T-helper 17 cell (primary cell): ENCODE results near the gene BIRC7. TPM values are rescaled to one million over a fixed set of nuclear protein-coding genes. Genes with fewer than 3 reads are reported as not detected.

ENCODE experiments used
- ATAC-seq: fragments of 150-1000 bp; cut with Tn5 transposase; 2 replicates; pipeline ENCODE4 v1.10.0; 2021; ENCODE audit warnings: mild to moderate bottlenecking, moderate library complexity
- DNase-seq, 3 donors: peaks; one replicate each; pipeline versions ENCODE4 v3.0.0 to v3.0.0-alpha.2; 2020 to 2021
- H3K9me3 ChIP-seq: one replicate; pipeline ENCODE4 v1.7.0; 2013; ENCODE audit warnings: low read length, mild to moderate bottlenecking; ENCODE audit not compliant: control insufficient read depth, poor library complexity, severe bottlenecking
- H3K27ac Mint-ChIP-seq: one replicate; pipeline ENCODE4 v1.8.0; 2022; ENCODE audit warnings: mild to moderate bottlenecking, moderate library complexity, mixed read lengths
- H3K27me3 Mint-ChIP-seq: one replicate; pipeline ENCODE4 v1.8.0; 2022; ENCODE audit warnings: mixed read lengths
- H3K36me3 Mint-ChIP-seq: one replicate; pipeline ENCODE4 v1.8.0; 2022; ENCODE audit warnings: low read depth, mixed read lengths
- H3K4me1 Mint-ChIP-seq: one replicate; pipeline ENCODE4 v1.8.0; 2022; ENCODE audit warnings: mild to moderate bottlenecking, mixed read lengths
- H3K4me3 Mint-ChIP-seq: one replicate; pipeline ENCODE4 v1.8.0; 2022; ENCODE audit warnings: mild to moderate bottlenecking, moderate library complexity, mixed read lengths
- total RNA-seq, 4 donors: library from RNA in 2 of 4; stranded (reverse) in 2 of 4; gene quantifications; one replicate each; pipeline ENCODE4 v1.2.3 and lab custom pipeline; 2022 to 2026

BIRC7 gene
- total RNA-seq, 2 donors from 2014 or later, result not detected

GRCh38 chr20:63252284-63252711 lies 16.6 kb downstream of the BIRC7 start:
- H3K9me3 ChIP-seq, result no peaks in the 10 kb centered on the region
- ATAC-seq (no peak), DNase-seq (no peak)
- no peak overlapping the region for H3K4me3 Mint-ChIP-seq
- no peak overlapping the region for H3K27ac Mint-ChIP-seq
- peaks cover 10% of the 10 kb centered on the region for H3K4me1 Mint-ChIP-seq
- peaks cover 70% of the 10 kb centered on the region for H3K27me3 Mint-ChIP-seq
- H3K36me3 Mint-ChIP-seq, result peaks cover 4% of the 10 kb centered on the region

GRCh38 chr20:63253065-63253437 lies 17.3 kb downstream of the BIRC7 start:
- peaks cover 78% of the 10 kb centered on the region for H3K27me3 Mint-ChIP-seq
- H3K4me1 Mint-ChIP-seq, result peaks cover 10% of the 10 kb centered on the region
- H3K27ac Mint-ChIP-seq, result no peak overlapping the region
- peaks cover 4% of the 10 kb centered on the region for H3K36me3 Mint-ChIP-seq
- DNase-seq (no peak), ATAC-seq (no peak)
- peak overlapping the region; percentile 69 for H3K4me3 Mint-ChIP-seq
- H3K9me3 ChIP-seq, result no peaks in the 10 kb centered on the region

- ATAC-seq (no peak), DNase-seq (no peak)
These were observed 17.9 kb downstream of the BIRC7 start for GRCh38 chr20:63253438-63254231.

GRCh38 chr20:63254232-63254605 lies 18.5 kb downstream of the BIRC7 start, which contains the start of gene NKAIN4:
Gene NKAIN4, minus strand, starts transcription at chr20:63254463. Its CDS starts 13 bp downstream, at chr20:63254450.
- Mint-ChIP-seq H3K4me3 (peak within 1 kb of the TSS; percentile 74), H3K27me3 (peaks cover 74% of the 10 kb centered on the region), H3K36me3 (peaks cover 4% of the 10 kb centered on the region), H3K27ac (no peak within 1 kb of the TSS), H3K4me1 (peaks cover 10% of the 10 kb centered on the region)
- no peaks in the 10 kb centered on the region for H3K9me3 ChIP-seq
- ATAC-seq, result no peak
- DNase-seq, result no peak

More at GRCh38 chr20:63253438-63254231, 17.9 kb downstream of the BIRC7 start:
- Mint-ChIP-seq H3K27me3 (peaks cover 78% of the 10 kb centered on the region), H3K4me3 (peak overlapping the region; percentile 69), H3K27ac (no peak overlapping the region), H3K4me1 (peaks cover 10% of the 10 kb centered on the region), H3K36me3 (peaks cover 4% of the 10 kb centered on the region)
- no peaks in the 10 kb centered on the region for H3K9me3 ChIP-seq

- H3K27me3 Mint-ChIP-seq, result peaks cover 74% of the 10 kb centered on the region
- peaks cover 10% of the 10 kb centered on the region for H3K4me1 Mint-ChIP-seq
- H3K27ac Mint-ChIP-seq, result no peak overlapping the region
- peak overlapping the region; percentile 74 for H3K4me3 Mint-ChIP-seq
- H3K9me3 ChIP-seq, result no peaks in the 10 kb centered on the region
- peaks cover 4% of the 10 kb centered on the region for H3K36me3 Mint-ChIP-seq
- DNase-seq, result no peak
- no peak for ATAC-seq
These were observed 19.1 kb downstream of the BIRC7 start for GRCh38 chr20:63254606-63255384.

GRCh38 chr20:63255931-63256704 lies 20.4 kb downstream of the BIRC7 start:
- ATAC-seq (no peak), DNase-seq (no peak)
- peaks cover 10% of the 10 kb centered on the region for H3K4me1 Mint-ChIP-seq
- no peak overlapping the region for H3K27ac Mint-ChIP-seq
- H3K36me3 Mint-ChIP-seq, result peaks cover 4% of the 10 kb centered on the region
- no peak overlapping the region for H3K4me3 Mint-ChIP-seq
- H3K27me3 Mint-ChIP-seq, result peaks cover 78% of the 10 kb centered on the region
- H3K9me3 ChIP-seq, result no peaks in the 10 kb centered on the region

DNA sequence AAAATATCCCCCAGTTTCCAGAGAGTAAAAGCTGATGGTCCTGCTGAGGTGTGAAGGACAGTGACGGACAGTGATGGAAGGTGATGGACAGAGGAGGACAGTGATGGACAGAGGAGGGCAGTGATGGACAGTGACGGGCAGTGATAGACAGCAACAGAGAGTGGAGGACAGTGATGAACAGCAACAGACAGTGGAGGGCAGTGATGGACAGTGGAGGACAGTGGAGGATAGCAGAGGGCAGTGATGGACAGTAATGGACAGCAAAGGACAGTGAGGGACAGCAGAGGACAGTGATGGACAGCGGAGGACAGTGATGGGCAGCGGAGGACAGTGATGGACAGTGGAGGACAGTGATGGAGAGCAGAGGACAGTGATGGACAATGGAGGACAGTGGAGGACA lies 21.2 kb downstream of the BIRC7 start:
- ATAC-seq (no peak), DNase-seq (no peak)
- peaks cover 77% of the 10 kb centered on the region for H3K27me3 Mint-ChIP-seq
- peaks cover 10% of the 10 kb centered on the region for H3K4me1 Mint-ChIP-seq
- H3K36me3 Mint-ChIP-seq, result peaks cover 4% of the 10 kb centered on the region
- H3K4me3 Mint-ChIP-seq, result no peak overlapping the region
- H3K27ac Mint-ChIP-seq, result no peak overlapping the region
- H3K9me3 ChIP-seq, result no peaks in the 10 kb centered on the region

- Mint-ChIP-seq H3K27me3 (peaks cover 77% of the 10 kb centered on the region), H3K36me3 (peaks cover 3% of the 10 kb centered on the region), H3K4me1 (peaks cover 12% of the 10 kb centered on the region), H3K4me3 (no peak overlapping the region), H3K27ac (no peak overlapping the region)
- no peak for DNase-seq
- ATAC-seq, result no peak
- H3K9me3 ChIP-seq, result no peaks in the 10 kb centered on the region
These were observed 21.9 kb downstream of the BIRC7 start for GRCh38 chr20:63257629-63258028.

GRCh38 chr20:63258781-63259180 lies 23.1 kb downstream of the BIRC7 start:
- peaks cover 78% of the 10 kb centered on the region for H3K27me3 Mint-ChIP-seq
- no peak overlapping the region for H3K4me3 Mint-ChIP-seq
- H3K36me3 Mint-ChIP-seq, result no peaks in the 10 kb centered on the region
- H3K27ac Mint-ChIP-seq, result no peak overlapping the region
- ATAC-seq, result no peak
- no peaks in the 10 kb centered on the region for H3K9me3 ChIP-seq
- peaks cover 7% of the 10 kb centered on the region for H3K4me1 Mint-ChIP-seq
- no peak for DNase-seq

DNA sequence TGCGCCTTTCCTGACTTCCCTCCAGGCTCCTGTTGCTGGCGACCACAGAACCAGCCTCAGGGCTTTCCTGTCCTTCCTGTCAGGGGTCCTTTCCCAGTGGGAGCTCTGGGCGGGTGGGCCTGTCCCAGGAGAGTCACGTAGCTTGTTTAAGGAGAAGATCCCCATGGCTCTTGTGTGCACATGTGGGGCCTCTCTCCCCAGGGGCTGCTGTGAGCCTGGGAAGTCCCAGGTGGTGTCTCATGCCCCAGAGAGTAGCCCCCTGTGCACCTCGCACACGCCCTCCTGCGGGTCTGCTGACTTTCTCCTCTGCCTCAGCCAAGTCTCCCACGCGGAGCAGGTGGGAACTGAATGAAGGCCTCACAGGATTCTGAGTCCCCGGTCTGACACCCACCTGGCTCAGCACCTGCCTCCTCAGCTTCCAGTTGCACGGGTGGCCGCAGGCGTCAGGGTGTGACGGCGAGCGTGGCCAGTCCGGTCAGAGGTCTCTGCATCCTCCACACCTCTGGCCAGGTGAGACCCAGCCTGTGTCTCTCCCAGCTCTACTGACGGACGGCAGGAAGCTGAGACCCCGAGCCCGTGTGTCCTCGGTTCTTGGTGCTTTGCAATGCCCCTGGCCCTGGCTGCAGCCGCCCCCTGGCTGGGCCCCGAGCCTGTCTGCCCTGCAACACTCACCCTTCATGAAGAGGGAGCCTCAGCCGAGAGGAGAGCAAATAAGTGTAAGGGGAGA lies 24.2 kb downstream of the BIRC7 start:
- Mint-ChIP-seq H3K36me3 (no peaks in the 10 kb centered on the region), H3K4me3 (no peak overlapping the region), H3K4me1 (peaks cover 4% of the 10 kb centered on the region), H3K27me3 (peaks cover 87% of the 10 kb centered on the region), H3K27ac (no peak overlapping the region)
- DNase-seq (no peak), ATAC-seq (no peak)
- no peaks in the 10 kb centered on the region for H3K9me3 ChIP-seq

DNA sequence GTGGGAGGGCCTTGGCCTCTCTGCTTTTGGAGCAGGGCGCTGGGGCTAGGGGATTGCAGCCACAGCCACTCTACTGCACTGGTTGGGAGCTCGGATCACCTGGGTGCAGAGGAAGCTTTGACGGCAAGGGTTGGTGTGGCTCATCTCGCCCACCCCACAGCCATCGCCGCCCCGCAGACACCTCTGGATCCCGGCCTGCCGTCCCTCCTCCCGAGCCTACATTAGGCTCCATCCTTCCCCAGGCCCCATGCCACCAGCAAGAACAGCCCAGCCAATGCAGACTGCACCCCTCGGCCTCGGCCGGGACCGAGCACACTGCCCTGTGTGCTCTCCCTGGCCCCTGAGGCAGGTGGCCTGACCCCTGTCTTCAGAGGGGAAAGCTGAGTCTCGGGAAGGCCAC lies 24.8 kb downstream of the BIRC7 start:
- no peaks in the 10 kb centered on the region for H3K9me3 ChIP-seq
- no peak for ATAC-seq
- peaks cover 4% of the 10 kb centered on the region for H3K4me1 Mint-ChIP-seq
- H3K36me3 Mint-ChIP-seq, result no peaks in the 10 kb centered on the region
- H3K27me3 Mint-ChIP-seq, result peaks cover 81% of the 10 kb centered on the region
- H3K27ac Mint-ChIP-seq, result no peak overlapping the region
- H3K4me3 Mint-ChIP-seq, result no peak overlapping the region
- DNase-seq, result no peak

- no peak for ATAC-seq
These were observed 25.5 kb downstream of the BIRC7 start for GRCh38 chr20:63261060-63261794.

More at GRCh38 chr20:63261060-63261794, 25.5 kb downstream of the BIRC7 start:
- no peaks in the 10 kb centered on the region for H3K36me3 Mint-ChIP-seq
- peaks cover 73% of the 10 kb centered on the region for H3K27me3 Mint-ChIP-seq
- no peaks in the 10 kb centered on the region for H3K9me3 ChIP-seq
- H3K4me3 Mint-ChIP-seq, result no peak overlapping the region
- no peak overlapping the region for H3K27ac Mint-ChIP-seq
- H3K4me1 Mint-ChIP-seq, result peaks cover 4% of the 10 kb centered on the region
- no peak for DNase-seq
